ENCODE data around the gene NOL3.

- no peak; the same call in 1 of the 2 replicates for TF ChIP-seq MAX (CRISPR knock-in tag; IDR thresholded peaks at IDR 0.05)
- TF ChIP-seq MXD1 (CRISPR knock-in tag; IDR thresholded peaks at IDR 0.05; ENCODE audit: borderline replicate concordance, poor library complexity, severe bottlenecking), result no peak
- no peak for TF ChIP-seq YY1 (IDR thresholded peaks at IDR 0.05; ENCODE audit: borderline replicate concordance in 1 of 3, control insufficient read depth in 1 of 3, extremely low read depth in 1 of 3, insufficient read depth in 3 of 3, insufficient read length in 1 of 3, insufficient replicate concordance in 2 of 3, low read depth in 1 of 3, low read length in 2 of 3)
- TF ChIP-seq EZH2 (IDR thresholded peaks at IDR 0.05; ENCODE audit: borderline replicate concordance, low read depth, low read length), result no peak
- TF ChIP-seq POLR2A (conservative IDR thresholded peaks at IDR 0.05), result no peak
- no peak for TF ChIP-seq AFF1 (IDR thresholded peaks at IDR 0.05; ENCODE audit: low read depth in 1 of 2, partially characterized antibody in 2 of 2)
These were observed 11.4 kb upstream of the NOL3 start for GRCh38 chr16:67158637-67159600.
